SK-N-SH (cell line): Measurements from ENCODE around the gene TOM1L2. TPM values are rescaled to one million over a fixed set of nuclear protein-coding genes. Genes with fewer than 3 reads are reported as not detected.

Experiments
- CTCF ChIA-PET: fragments of 300-600, 350-600 bp; formaldehyde crosslinking; extraction: SDS; loops from one replicate; lab custom pipeline; 2021; lab: Yijun Ruan, JAX
- POLR2A ChIA-PET: fragments of 350-600 bp; sonication (Branson Sonifier 250); formaldehyde crosslinking; extraction: SDS; loops from one replicate; lab custom pipeline; 2020; ENCODE audit warnings: antibody characterized with exemption, inconsistent platforms; lab: Yijun Ruan, JAX
- DNase-seq: peaks from one replicate; pipeline ENCODE4 v3.0.0; 2012
- H2AFZ ChIP-seq: fragments of 200-600 bp; sonication (generic); 2 replicates; pipeline ENCODE4 v1.8.1; 2016; ENCODE audit warnings: antibody characterized with exemption, mild to moderate bottlenecking, low read depth
- H3F3A ChIP-seq: fragments of 200-600 bp; sonication (generic); replicated peaks from 2 replicates; pipeline ENCODE3; 2016; ENCODE audit warnings: antibody characterized with exemption, mild to moderate bottlenecking; ENCODE audit not compliant: insufficient read depth
- H3K27ac ChIP-seq, 2 experiments: fragments of 200-500 bp in 1 of 2; fragments of 200-600 bp in 1 of 2; sonication (Bioruptor generic) in 1 of 2; sonication (generic), shearing (Covaris generic) in 1 of 2; 2 replicates each; pipeline versions ENCODE4 v1.5.1 to v1.6.1; 2014 to 2016; ENCODE audit warnings: low read depth in 2 of 2, inconsistent platforms in 1 of 2, low read length in 1 of 2, mild to moderate bottlenecking in 1 of 2, mixed read lengths in 1 of 2
- H3K27me3 ChIP-seq: fragments of 200-600 bp; sonication (generic), shearing (Covaris generic); 2 replicates; pipeline ENCODE4 v1.6.1; 2016; ENCODE audit warnings: mixed run types; ENCODE audit not compliant: insufficient read depth
- H3K36me3 ChIP-seq, 2 experiments: fragments of 200-500 bp in 1 of 2; fragments of 200-600 bp in 1 of 2; sonication (Bioruptor generic) in 1 of 2; sonication (generic) in 1 of 2; replicated peaks in 1 of 2; 2 replicates each; pipeline versions ENCODE3 to v1.5.1; 2014 to 2016; ENCODE audit warnings: low read length in 1 of 2, mild to moderate bottlenecking in 1 of 2; ENCODE audit not compliant: insufficient read depth in 2 of 2, control insufficient read depth in 1 of 2
- H3K4me1 ChIP-seq, 2 experiments: fragments of 200-500 bp in 1 of 2; fragments of 200-600 bp in 1 of 2; sonication (Bioruptor generic) in 1 of 2; sonication (generic), shearing (Covaris generic) in 1 of 2; 2 replicates each; pipeline versions ENCODE4 v1.5.1 to v1.6.1; 2014 to 2016; ENCODE audit warnings: low read depth in 1 of 2, low read length in 1 of 2, mixed run types in 1 of 2; ENCODE audit not compliant: insufficient read depth in 2 of 2, control insufficient read depth in 1 of 2
- H3K4me2 ChIP-seq: fragments of 200-600 bp; sonication (generic), shearing (Covaris generic); 2 replicates; pipeline ENCODE4 v1.6.1; 2017; ENCODE audit warnings: mixed run types
- H3K4me3 ChIP-seq, 2 experiments: fragments of 200-500 bp in 1 of 2; fragments of 200-600 bp in 1 of 2; sonication (Bioruptor generic) in 1 of 2; sonication (generic), shearing (Covaris generic) in 1 of 2; 2 replicates each; pipeline versions ENCODE4 v1.5.1 to v1.8.1; 2014 to 2016; ENCODE audit warnings: low read depth in 2 of 2, inconsistent platforms in 1 of 2, low read length in 1 of 2, mild to moderate bottlenecking in 1 of 2, mixed read lengths in 1 of 2, moderate library complexity in 1 of 2
- H3K79me2 ChIP-seq: fragments of 200-600 bp; sonication (generic); 2 replicates; pipeline ENCODE4 v1.8.1; 2017; ENCODE audit warnings: mild to moderate bottlenecking; ENCODE audit not compliant: insufficient read depth
- H3K9ac ChIP-seq: fragments of 200-600 bp; sonication (generic); 2 replicates; pipeline ENCODE4 v1.6.1; 2017; ENCODE audit warnings: mixed run types
- H3K9me2 ChIP-seq: fragments of 200-600 bp; sonication (generic); 2 replicates; pipeline ENCODE4 v1.6.1; 2017; ENCODE audit warnings: mixed run types
- H3K9me3 ChIP-seq: fragments of 200-600 bp; sonication (generic); 2 replicates; pipeline ENCODE4 v1.6.1; 2017; ENCODE audit warnings: mixed run types, mild to moderate bottlenecking, moderate library complexity
- H4K20me1 ChIP-seq: fragments of 200-600 bp; sonication (generic); 2 replicates; pipeline ENCODE4 v1.6.1; 2017; ENCODE audit warnings: mild to moderate bottlenecking, mixed run types; ENCODE audit not compliant: insufficient read depth
- CHD2 ChIP-seq: fragments of 150-350 bp; IDR thresholded peaks from 2 replicates; pipeline ENCODE4 v1.6.1; 2018; ENCODE audit warnings: low read length; ENCODE audit not compliant: partially characterized antibody
- FOSL2 ChIP-seq: IDR thresholded peaks from 2 replicates; pipeline ENCODE4 v1.4.0; 2012; ENCODE audit warnings: low read depth, mild to moderate bottlenecking, moderate library complexity, borderline replicate concordance
- GABPA ChIP-seq: IDR thresholded peaks from 2 replicates; pipeline ENCODE4 v1.4.0; 2012; ENCODE audit warnings: low read depth, mild to moderate bottlenecking
- GATA2 ChIP-seq: sonication (generic); formaldehyde crosslinking; IDR thresholded peaks from 2 replicates; pipeline ENCODE4 v1.5.0; 2020; ENCODE audit warnings: mild to moderate bottlenecking, missing genetic modification reagents
- JUND ChIP-seq: IDR thresholded peaks from 2 replicates; pipeline ENCODE4 v1.4.0; 2012
- MXI1 ChIP-seq: IDR thresholded peaks from 2 replicates; pipeline ENCODE4 v1.6.1; 2012; ENCODE audit warnings: mild to moderate bottlenecking, low read depth, low read length, improper control_type of control experiment
- NFIC ChIP-seq: IDR thresholded peaks from 2 replicates; pipeline ENCODE4 v1.4.0; 2012; ENCODE audit warnings: borderline replicate concordance
- NRF1 ChIP-seq: IDR thresholded peaks from 2 replicates; pipeline ENCODE4 v1.6.1; 2012; ENCODE audit warnings: low read depth, mild to moderate bottlenecking, low read length
- POLR2AphosphoS5 ChIP-seq: IDR thresholded peaks from 2 replicates; pipeline ENCODE4 v1.6.1; 2012; ENCODE audit warnings: low read depth, low read length
- REST ChIP-seq: IDR thresholded peaks from 2 replicates; pipeline ENCODE4 v1.6.1; 2012; ENCODE audit warnings: mild to moderate bottlenecking, low read depth, low read length, moderate library complexity
- SIN3A ChIP-seq: IDR thresholded peaks from 2 replicates; pipeline ENCODE4 v1.6.1; 2012; ENCODE audit warnings: low read depth, mild to moderate bottlenecking, low read length, moderate library complexity, borderline replicate concordance
- SMC3 ChIP-seq: IDR thresholded peaks from 2 replicates; pipeline ENCODE4 v1.6.1; 2012; ENCODE audit warnings: low read depth, low read length, improper control_type of control experiment
- TAF1 ChIP-seq: IDR thresholded peaks from 2 replicates; pipeline ENCODE4 v1.6.1; 2012; ENCODE audit warnings: low read depth, mild to moderate bottlenecking, low read length, moderate library complexity, borderline replicate concordance
- USF1 ChIP-seq: IDR thresholded peaks from 2 replicates; pipeline ENCODE4 v1.4.0; 2012; ENCODE audit warnings: low read depth, borderline replicate concordance
- WGBS: methylation state at CpG from one replicate; pipeline ENCODE4 v1.1.6; 2017; ENCODE audit warnings: low lambda C conversion rate; 5-methylcytosine and 5-hydroxymethylcytosine counted together
- polyA plus RNA-seq, 3 experiments: library from polyadenylated mRNA; depleted of rRNA; stranded (reverse); fragments of >200 nt; gene quantifications; 2 replicates each; pipeline ENCODE4 v1.2.3, GENCODE V29; 2012
- TF ChIP-seq, protein P1 (sequence below): fragments of 150-350 bp; IDR thresholded peaks from 2 replicates; pipeline ENCODE4 v1.6.1; 2016; ENCODE audit warnings: mild to moderate bottlenecking, low read depth, low read length
- TF ChIP-seq, protein P2 (sequence below): fragments of 150-350 bp; IDR thresholded peaks from 2 replicates; pipeline ENCODE4 v1.6.1; 2017; ENCODE audit warnings: antibody characterized with exemption, low read length, low read depth, borderline replicate concordance
- TF ChIP-seq, protein P3 (sequence below): IDR thresholded peaks from 2 replicates; pipeline ENCODE4; 2012

Gene TOM1L2
- polyA plus RNA-seq, 1 of the 3 experiments (the other 2 are of a cell fraction), result 85.4 TPM

DNA sequence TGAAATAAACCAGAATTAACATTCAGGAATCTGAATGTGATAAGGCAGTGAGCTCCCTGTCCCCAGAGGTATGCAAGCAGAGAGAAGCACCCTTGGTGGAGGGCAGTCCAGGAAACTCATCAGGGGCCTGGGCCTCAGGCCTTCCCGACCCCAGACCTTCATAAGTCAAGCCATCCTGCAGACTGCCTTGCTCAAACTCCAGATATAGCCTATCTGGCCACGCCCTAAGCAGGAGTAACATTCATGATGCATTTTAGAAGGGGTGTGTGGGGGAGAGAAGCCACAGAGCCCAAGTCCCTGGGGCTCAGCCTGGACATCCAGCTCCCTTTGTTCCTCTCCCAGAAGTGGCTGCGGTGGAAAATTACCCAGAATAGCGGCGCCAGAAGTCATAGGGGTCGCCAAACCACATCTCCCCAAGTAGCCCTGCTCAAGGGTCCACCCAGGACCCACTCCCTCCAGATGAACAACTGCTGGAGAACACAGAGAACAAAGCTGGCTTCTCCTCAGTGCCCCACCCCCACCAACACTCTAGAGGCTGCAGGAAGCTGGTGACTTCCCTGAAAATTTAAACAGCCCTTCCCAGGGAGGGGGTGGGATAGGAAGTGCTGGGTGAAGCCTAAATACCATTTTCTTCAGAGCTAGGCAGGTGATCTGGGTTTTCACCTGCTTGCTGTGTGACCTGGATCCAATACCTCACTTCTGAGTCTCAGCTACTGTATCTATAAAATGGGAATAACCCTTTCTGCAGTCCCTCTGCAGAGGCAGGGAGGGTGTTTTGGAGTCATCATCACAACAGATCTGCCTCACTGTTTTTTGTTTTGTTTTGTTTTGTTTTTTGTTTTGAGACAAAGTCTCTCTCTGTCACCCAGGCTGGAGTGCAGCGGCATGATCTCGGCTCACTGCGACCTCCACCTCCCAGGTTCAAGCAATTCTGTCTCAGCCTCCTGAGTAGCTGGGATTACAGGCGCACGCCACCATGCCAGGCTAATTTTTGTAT is 133.9 kb downstream of the TOM1L2 start:
- no peak for DNase-seq
- CTCF ChIA-PET, result interaction anchor here (0.8 to 1.9 kb wide), 5 partner anchors 22 to 81 kb away, joined by 3 to 11 read pairs (median 4); no protein-coding TSS in a partner anchor

DNA sequence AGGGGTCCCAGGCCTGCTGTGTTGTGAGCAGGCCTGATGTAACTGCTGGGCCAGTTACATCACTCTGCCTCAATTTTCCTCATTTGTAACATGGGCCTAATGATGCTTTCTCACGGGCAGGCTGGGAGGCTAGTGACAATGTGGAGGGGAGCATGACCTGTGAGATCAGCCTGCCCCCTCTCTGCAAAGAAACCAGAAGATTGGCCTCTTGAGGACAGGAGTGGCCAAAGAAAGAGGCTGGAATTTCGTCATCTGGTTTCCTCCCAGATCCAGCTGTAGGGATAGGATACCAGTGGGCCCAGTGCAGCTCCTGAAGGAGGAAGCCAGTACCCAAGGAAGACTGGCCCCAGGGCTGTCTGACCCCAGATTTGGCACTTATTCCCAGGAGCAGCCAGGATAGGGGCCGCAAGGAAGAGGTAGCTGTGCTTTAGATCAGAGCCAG is 134.8 kb downstream of the TOM1L2 start:
- Histone ChIP-seq H3K4me3 (peak overlapping the region in 1 of 2 experiments; percentile 79; a peak in 3 of 4 replicates), H3K27me3 (no peaks in the 10 kb centered on the region), H3K27ac (peak overlapping the region; percentile 69 to 95; a peak in 3 of 4 replicates), H3K79me2 (peaks cover 6% of the 10 kb centered on the region; the same call in 1 of the 2 replicates), H2AFZ (no peak overlapping the region), H3K36me3 (no peaks in the 10 kb centered on the region), H3K4me1 (peaks cover 22 to 64% of the 10 kb centered on the region in 2 experiments; a peak in 3 of 4 replicates), H3F3A (peaks cover 17% of the 10 kb centered on the region), H3K9ac (peak overlapping the region; percentile 88; the same call in 1 of the 2 replicates), H3K9me3 (no peaks in the 10 kb centered on the region), H3K4me2 (peak overlapping the region; percentile 94), H4K20me1 (no peaks in the 10 kb centered on the region), H3K9me2 (no peaks in the 10 kb centered on the region)
- POLR2A ChIA-PET, result interaction anchor here (0.7 to 4.0 kb wide), 11 partner anchors 9 to 144 kb away, joined by 3 to 44 read pairs (median 7); no protein-coding TSS in a partner anchor
- no peak for DNase-seq
- WGBS, result 67% methylated on average over 3 of the region's 3 CpGs
- CTCF ChIA-PET, result interaction anchor here (0.6 to 2.7 kb wide), 10 partner anchors 11 to 156 kb away, joined by 3 to 13 read pairs (median 4); partner anchors contain the start of gene RAI1
- TF ChIP-seq SMC3, result no peak
- no peak for TF ChIP-seq CHD2
- TF ChIP-seq GABPA, result no peak
- TF ChIP-seq, protein P1, sequence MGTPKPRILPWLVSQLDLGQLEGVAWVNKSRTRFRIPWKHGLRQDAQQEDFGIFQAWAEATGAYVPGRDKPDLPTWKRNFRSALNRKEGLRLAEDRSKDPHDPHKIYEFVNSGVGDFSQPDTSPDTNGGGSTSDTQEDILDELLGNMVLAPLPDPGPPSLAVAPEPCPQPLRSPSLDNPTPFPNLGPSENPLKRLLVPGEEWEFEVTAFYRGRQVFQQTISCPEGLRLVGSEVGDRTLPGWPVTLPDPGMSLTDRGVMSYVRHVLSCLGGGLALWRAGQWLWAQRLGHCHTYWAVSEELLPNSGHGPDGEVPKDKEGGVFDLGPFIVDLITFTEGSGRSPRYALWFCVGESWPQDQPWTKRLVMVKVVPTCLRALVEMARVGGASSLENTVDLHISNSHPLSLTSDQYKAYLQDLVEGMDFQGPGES, result no peak
- TF ChIP-seq REST, result no peak
- TF ChIP-seq NFIC, result no peak
- TF ChIP-seq NRF1, result no peak
- TF ChIP-seq GATA2 (CRISPR knock-in tag), result no peak
- no peak for TF ChIP-seq POLR2AphosphoS5
- no peak for TF ChIP-seq SIN3A
- TF ChIP-seq, protein P2, sequence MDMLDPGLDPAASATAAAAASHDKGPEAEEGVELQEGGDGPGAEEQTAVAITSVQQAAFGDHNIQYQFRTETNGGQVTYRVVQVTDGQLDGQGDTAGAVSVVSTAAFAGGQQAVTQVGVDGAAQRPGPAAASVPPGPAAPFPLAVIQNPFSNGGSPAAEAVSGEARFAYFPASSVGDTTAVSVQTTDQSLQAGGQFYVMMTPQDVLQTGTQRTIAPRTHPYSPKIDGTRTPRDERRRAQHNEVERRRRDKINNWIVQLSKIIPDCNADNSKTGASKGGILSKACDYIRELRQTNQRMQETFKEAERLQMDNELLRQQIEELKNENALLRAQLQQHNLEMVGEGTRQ, result no peak
- TF ChIP-seq, protein P3, sequence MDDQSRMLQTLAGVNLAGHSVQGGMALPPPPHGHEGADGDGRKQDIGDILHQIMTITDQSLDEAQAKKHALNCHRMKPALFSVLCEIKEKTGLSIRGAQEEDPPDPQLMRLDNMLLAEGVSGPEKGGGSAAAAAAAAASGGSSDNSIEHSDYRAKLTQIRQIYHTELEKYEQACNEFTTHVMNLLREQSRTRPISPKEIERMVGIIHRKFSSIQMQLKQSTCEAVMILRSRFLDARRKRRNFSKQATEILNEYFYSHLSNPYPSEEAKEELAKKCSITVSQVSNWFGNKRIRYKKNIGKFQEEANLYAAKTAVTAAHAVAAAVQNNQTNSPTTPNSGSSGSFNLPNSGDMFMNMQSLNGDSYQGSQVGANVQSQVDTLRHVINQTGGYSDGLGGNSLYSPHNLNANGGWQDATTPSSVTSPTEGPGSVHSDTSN, result no peak
- TF ChIP-seq USF1, result no peak
- TF ChIP-seq JUND, result no peak

More for the DNA sequence above, 133.9 kb downstream of the TOM1L2 start:
- Histone ChIP-seq H4K20me1 (no peaks in the 10 kb centered on the region), H3K9ac (no peak overlapping the region), H3K27ac (peak overlapping the region in 1 of 2 experiments; percentile 95; a peak in 2 of 4 replicates), H3K9me2 (no peaks in the 10 kb centered on the region), H3K4me2 (peak overlapping the region; percentile 94; the same call in 1 of the 2 replicates), H3K4me3 (no peak overlapping the region), H3K79me2 (peaks cover 6% of the 10 kb centered on the region; the same call in 1 of the 2 replicates), H3K36me3 (no peaks in the 10 kb centered on the region), H3K9me3 (no peaks in the 10 kb centered on the region), H2AFZ (no peak overlapping the region), H3K27me3 (no peaks in the 10 kb centered on the region), H3K4me1 (peaks cover 22 to 67% of the 10 kb centered on the region in 2 experiments; a peak in 3 of 4 replicates), H3F3A (peaks cover 17% of the 10 kb centered on the region)
- POLR2A ChIA-PET, result interaction anchor here (0.7 to 4.0 kb wide), 6 partner anchors 9 to 144 kb away, joined by 3 to 44 read pairs (median 14); no protein-coding TSS in a partner anchor
- 75% methylated on average over 9 of the region's 11 CpGs for WGBS
- peak; percentile 61 for TF ChIP-seq CHD2
- no peak for TF ChIP-seq SIN3A
- no peak for TF ChIP-seq MXI1
- TF ChIP-seq FOSL2, result no peak
- TF ChIP-seq TAF1, result no peak
